ENCODE results near the gene RMND5B. TPM values are rescaled to one million over a fixed set of nuclear protein-coding genes. Genes with fewer than 3 reads are reported as not detected.
"Not testable (repeated sequence)": the region's sequence is repeated elsewhere in the genome, so short reads cannot be mapped to it uniquely, and the experiment has no call there.

The RMND5B gene
- total RNA-seq, 1 experiment from 2014 or later = 37.0 TPM

DNA sequence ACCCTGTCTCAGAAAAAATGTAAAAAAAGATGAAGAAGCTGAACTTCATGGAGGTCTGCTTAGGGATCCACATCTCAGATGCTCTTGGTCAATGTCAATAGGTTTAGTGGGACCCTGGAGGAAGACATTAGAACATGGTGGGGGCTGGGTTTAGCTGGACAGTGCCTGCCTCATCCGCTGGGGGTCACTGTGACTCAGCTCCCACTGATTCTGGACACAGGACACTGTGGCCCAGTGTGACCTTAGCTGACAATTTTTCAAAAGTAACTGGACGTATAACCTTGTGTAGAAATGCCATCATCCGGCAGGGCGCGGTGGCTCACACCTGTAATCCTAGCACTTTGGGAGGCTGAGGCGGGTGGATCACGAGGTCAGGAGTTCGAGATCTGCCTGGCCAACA, 66.2 kb downstream of the RMND5B start:
- Histone ChIP-seq H3K36me3 (ENCODE audit: insufficient read depth, low read length, poor library complexity, severe bottlenecking) (no peaks in the 10 kb centered on the region), H3K4me1 (ENCODE audit: insufficient read depth, low read length, poor library complexity, severe bottlenecking) (no peaks in the 10 kb centered on the region), H3K4me3 (ENCODE audit: low read depth, low read length, poor library complexity, severe bottlenecking) (no peak overlapping the region), H3K9me3 (ENCODE audit: low read depth, low read length, poor library complexity, severe bottlenecking) (no peaks in the 10 kb centered on the region), H3K27ac (ENCODE audit: low read depth, low read length, poor library complexity, severe bottlenecking) (no peak overlapping the region), H3K27me3 (replicated peaks; ENCODE audit: insufficient read depth, low read depth, low read length, poor library complexity) (no peaks in the 10 kb centered on the region)
- no peak for DNase-seq (ENCODE audit: low spot score)
- CTCF ChIA-PET = no interaction called here
- no TSS peak for BruUV-seq (replicated peaks)
- TF ChIP-seq CTCF (conservative IDR thresholded peaks at IDR 0.05; ENCODE audit: low read depth, low read length) (peak; percentile 32; the same call in 1 of the 2 replicates), EZH2 (IDR thresholded peaks at IDR 0.05; ENCODE audit: borderline replicate concordance, low read depth, low read length, poor library complexity, severe bottlenecking) (no peak)
- POLR2A ChIA-PET (ENCODE audit: low non-redundant PET) = no interaction called here
- intact Hi-C loops (cut with micrococcal nuclease; ENCODE audit: unreplicated experiment) = no loop called here

DNA sequence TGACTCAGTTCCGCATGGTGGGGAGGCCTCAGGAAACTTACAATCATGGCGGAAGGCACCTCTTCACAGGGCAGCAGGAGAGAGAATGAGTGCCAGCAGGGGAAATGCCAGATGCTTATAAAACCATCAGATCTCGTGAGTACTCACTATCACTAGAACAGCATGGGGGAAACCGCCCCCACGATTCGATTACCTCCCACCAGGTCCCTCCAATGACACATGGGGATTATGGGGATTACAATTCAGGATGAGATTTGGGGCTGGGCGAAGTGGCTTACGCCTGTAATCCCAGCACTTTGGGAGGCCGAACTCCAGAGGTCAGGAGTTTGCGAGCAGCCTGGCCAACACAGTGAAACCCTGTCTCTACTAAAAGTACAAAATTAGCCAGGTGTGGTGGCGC, 67.3 kb downstream of the RMND5B start:
- CTCF ChIA-PET; H3K36me3 ChIP-seq (ENCODE audit: insufficient read depth, low read length, poor library complexity, severe bottlenecking); H3K27me3 ChIP-seq (replicated peaks; ENCODE audit: insufficient read depth, low read depth, low read length, poor library complexity); DNase-seq (ENCODE audit: low spot score); H3K4me3 ChIP-seq (ENCODE audit: low read depth, low read length, poor library complexity, severe bottlenecking); H3K27ac ChIP-seq (ENCODE audit: low read depth, low read length, poor library complexity, severe bottlenecking); POLR2A ChIA-PET (ENCODE audit: low non-redundant PET); BruUV-seq (replicated peaks); H3K4me1 ChIP-seq (ENCODE audit: insufficient read depth, low read length, poor library complexity, severe bottlenecking); H3K9me3 ChIP-seq (ENCODE audit: low read depth, low read length, poor library complexity, severe bottlenecking); intact Hi-C loops (cut with micrococcal nuclease; ENCODE audit: unreplicated experiment): not testable (repeated sequence)

GRCh38 chr5:178198706-178199105, 67.9 kb downstream of the RMND5B start:
- Histone ChIP-seq H3K4me3 (ENCODE audit: low read depth, low read length, poor library complexity, severe bottlenecking) (no peak overlapping the region), H3K9me3 (ENCODE audit: low read depth, low read length, poor library complexity, severe bottlenecking) (no peaks in the 10 kb centered on the region), H3K36me3 (ENCODE audit: insufficient read depth, low read length, poor library complexity, severe bottlenecking) (no peaks in the 10 kb centered on the region), H3K27me3 (replicated peaks; ENCODE audit: insufficient read depth, low read depth, low read length, poor library complexity) (no peaks in the 10 kb centered on the region), H3K27ac (ENCODE audit: low read depth, low read length, poor library complexity, severe bottlenecking) (no peak overlapping the region), H3K4me1 (ENCODE audit: insufficient read depth, low read length, poor library complexity, severe bottlenecking) (no peaks in the 10 kb centered on the region)
- ChIA-PET CTCF (no interaction called here), POLR2A (ENCODE audit: low non-redundant PET) (no interaction called here)
- no peak for TF ChIP-seq CTCF (conservative IDR thresholded peaks at IDR 0.05; ENCODE audit: low read depth, low read length)
- no peak for TF ChIP-seq EZH2 (IDR thresholded peaks at IDR 0.05; ENCODE audit: borderline replicate concordance, low read depth, low read length, poor library complexity, severe bottlenecking)
- DNase-seq (ENCODE audit: low spot score) = no peak
- intact Hi-C loops (cut with micrococcal nuclease; ENCODE audit: unreplicated experiment) = no loop called here
- BruUV-seq (replicated peaks) = no TSS peak

DNA sequence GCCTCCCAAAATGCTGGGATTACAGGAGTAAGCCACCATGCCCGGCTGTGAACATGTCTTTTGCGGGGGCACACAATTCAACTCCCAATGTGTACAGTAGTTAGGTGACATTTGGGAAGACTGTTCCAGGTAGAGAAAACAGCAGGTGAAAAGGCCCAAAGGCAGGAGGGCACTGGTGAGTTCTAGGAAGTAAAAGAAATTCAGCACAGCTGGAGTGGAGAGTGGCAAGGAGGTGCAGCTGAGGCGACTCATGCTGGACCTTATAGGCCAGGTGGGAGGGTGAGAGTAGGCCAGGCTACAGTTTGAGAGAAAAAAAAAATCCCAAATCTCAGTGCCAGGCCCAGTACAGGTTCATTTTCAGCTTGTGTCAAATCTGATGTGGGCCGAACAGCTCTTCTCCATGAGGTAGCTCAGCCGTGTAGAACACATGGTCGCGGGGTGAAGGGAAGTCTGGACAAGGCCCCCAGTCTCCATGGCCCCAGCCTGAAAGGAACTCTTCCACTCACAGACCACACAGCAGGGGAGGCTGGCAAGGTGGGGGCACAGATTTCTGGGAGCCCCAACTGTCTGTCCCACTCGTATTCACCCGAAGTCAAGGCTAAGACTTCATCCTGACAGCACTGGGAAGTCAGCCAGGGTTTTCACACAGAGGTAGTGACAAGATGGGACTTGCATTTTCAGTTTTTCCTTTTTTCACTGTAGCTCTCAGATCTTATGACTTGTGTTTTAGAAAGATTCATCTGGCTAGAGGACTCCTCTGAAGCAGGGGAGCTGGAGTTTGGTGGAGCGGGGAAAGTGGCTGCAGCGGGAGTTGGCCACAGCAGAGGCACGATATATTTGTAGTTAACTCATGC, 69.0 kb downstream of the RMND5B start:
- H3K27me3 ChIP-seq (replicated peaks; ENCODE audit: insufficient read depth, low read depth, low read length, poor library complexity) = no peaks in the 10 kb centered on the region
- H3K36me3 ChIP-seq (ENCODE audit: insufficient read depth, low read length, poor library complexity, severe bottlenecking) = no peaks in the 10 kb centered on the region
- ChIA-PET POLR2A (ENCODE audit: low non-redundant PET) (interaction anchor here (0.6 kb wide), 1 partner anchor 617 kb away, joined by 6 read pairs; no protein-coding TSS in a partner anchor), CTCF (no interaction called here)
- intact Hi-C loops (cut with micrococcal nuclease; ENCODE audit: unreplicated experiment) = no loop called here
- no peaks in the 10 kb centered on the region for H3K9me3 ChIP-seq (ENCODE audit: low read depth, low read length, poor library complexity, severe bottlenecking)
- no peak for TF ChIP-seq EZH2 (IDR thresholded peaks at IDR 0.05; ENCODE audit: borderline replicate concordance, low read depth, low read length, poor library complexity, severe bottlenecking)
- no peak for TF ChIP-seq CTCF (conservative IDR thresholded peaks at IDR 0.05; ENCODE audit: low read depth, low read length)
- no peaks in the 10 kb centered on the region for H3K4me1 ChIP-seq (ENCODE audit: insufficient read depth, low read length, poor library complexity, severe bottlenecking)
- no peak overlapping the region for H3K4me3 ChIP-seq (ENCODE audit: low read depth, low read length, poor library complexity, severe bottlenecking)
- no peak overlapping the region for H3K27ac ChIP-seq (ENCODE audit: low read depth, low read length, poor library complexity, severe bottlenecking)
- BruUV-seq (replicated peaks) = no TSS peak
- no peak for DNase-seq (ENCODE audit: low spot score)
